Fibroblast of skin of right quadriceps (primary cell): ENCODE measurements around the gene CHST10.

ENCODE experiments used
- DNase-seq: peaks from one replicate; pipeline ENCODE4 v3.0.0-alpha.2; 2013

The CHST10 gene

DNA sequence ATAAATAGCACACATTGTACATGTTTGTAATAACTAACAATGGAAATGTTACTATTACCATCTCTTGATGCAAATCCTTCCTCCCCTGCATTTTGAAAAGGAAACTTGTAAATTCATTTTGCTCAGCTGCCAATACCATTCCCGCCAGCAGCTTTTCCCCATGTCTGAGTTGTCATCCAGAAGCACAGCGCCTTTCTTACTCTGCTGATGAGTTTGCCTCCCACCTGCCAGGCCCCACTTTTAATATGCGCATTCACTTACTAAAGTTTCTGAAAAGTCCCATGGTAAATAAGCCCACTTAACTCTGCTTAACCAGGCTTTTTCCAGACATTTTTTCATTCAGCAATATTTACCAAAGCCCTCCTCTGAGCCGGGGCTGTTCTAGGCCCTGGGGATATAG, 3.9 kb downstream of the CHST10 start:
- no peak for DNase-seq

DNA sequence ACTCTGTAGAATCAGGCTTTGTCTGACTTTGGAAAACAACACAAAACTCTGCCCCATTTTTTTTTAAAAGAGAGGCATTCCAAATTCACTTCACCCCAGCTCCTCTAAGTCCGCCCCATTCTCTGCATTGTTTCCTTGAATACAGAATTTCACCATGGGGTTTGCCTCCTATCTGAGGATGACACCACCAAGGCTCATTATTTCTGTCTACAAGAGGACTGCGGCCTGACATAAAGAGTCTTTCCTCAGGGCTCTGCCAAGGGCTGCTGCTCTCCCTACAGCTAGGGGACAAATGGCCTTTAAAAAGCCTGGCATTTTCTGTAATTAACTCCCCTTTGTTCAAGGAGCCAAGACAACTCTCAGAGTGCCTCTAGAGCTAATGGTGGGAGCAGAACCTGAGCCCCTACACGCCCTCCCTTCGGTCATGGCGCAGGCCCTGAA, 4.6 kb downstream of the CHST10 start:
- DNase-seq = no peak

DNA sequence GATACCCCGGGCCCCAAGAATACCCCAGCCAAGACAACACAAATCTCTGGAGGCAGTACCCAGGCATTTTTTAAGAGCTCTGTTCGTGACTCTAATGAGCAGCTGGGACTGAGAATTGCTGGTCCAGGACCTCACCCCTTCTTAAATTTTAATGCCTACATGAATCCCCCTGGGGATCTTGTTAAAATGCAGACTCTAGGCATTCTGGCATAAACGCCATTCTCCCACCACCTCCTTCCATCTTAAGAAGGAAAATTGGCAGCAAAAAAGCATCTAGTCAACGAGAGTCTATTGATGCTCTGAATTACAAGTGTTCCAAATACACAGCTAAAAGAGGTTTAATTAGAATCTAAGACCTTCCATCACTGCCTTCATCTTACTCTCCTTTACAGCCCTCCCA, 5.0 kb downstream of the CHST10 start:
- DNase-seq = no peak

DNA sequence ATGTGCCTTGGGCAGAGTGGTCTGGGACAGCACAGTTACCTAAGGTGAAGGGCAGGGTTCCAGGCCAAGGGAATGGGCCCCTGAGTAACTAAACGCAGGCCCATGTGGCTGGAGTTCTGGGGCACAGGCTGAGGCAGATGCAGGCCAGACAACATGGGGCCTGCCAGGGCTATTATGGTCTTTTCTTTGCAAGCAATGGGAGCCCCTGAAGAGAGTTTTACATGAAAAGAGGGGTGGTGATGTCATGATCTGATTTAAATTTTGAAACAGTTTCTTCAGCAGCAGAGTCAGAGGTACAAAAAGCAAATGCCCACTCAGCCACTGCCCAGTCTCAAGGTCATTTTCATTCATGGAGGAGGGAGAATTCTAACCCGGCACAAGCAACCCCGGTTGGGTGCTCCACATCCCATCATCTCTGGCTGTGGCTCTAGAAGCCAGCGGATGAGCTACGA, 5.6 kb downstream of the CHST10 start:
- no peak for DNase-seq

DNA sequence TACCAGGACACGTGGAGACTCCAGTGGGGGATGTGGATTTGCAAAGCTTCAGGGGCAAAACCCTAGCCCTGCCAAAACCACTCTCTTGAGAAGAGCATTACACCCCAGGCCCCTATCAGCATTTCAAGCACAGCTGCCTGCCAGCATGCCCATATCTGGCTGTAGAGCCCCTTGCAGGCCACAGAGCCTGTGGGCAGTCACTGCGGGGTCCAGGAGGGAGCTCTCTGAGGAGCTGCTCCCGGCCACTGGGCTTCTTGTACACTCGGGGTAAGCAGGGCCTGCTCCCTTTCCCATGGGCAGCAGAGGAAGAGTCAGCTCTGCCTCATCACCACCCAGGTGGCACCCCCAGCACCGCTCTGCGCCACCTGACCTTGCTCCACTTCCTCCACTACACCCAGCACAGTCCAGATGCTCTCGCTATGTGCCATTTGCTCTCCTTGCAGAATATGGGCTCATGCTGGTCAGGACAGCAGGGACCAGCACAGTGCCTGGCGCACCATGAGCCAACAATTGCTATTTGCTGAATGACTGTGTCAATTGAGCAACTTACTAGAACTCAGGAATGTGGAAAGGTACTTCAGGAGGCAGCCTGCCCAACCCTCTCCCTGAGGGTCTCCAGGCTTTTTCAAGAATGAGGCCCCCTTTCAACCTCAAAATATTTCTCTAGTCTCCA, 7.4 kb downstream of the CHST10 start:
- DNase-seq = no peak

DNA sequence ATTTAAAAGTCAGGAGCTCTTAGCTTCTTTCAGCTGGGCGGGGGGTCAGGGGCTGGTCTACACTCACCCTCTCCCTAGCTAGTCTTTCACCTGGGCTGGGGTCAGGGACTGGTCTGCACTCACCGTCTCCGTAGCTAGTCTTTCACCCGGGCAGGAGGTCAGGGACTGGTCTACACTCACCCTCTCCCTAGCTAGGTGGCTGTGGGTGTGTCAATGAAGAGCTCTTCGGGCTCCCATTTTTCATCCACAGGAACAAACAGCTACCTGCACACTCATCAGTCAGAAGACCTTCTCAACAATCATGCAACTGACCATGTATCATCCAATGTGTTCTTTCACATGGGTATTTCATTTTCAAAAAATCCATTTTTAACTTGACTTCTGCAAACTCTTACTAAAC, 8.0 kb downstream of the CHST10 start:
- DNase-seq = no peak

DNA sequence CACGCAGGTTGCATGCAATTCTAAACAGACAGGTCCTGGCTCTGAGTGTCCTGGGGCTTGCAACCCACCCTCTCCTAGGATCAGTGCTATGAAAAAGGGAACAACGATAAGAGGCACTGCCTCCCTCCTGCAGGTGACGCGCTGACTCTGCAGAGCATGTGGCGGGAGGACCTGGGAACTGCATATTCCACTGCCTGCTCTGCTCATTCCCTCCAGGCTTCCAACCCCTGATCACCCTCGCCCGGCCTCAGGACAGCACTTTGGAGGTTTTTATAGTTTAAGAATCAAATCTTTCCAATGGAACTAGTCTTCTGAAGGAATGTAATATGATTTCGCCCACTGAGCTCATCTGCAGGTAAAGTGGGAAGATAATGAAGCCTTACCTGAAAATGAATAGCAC, 8.5 kb downstream of the CHST10 start:
- no peak for DNase-seq

DNA sequence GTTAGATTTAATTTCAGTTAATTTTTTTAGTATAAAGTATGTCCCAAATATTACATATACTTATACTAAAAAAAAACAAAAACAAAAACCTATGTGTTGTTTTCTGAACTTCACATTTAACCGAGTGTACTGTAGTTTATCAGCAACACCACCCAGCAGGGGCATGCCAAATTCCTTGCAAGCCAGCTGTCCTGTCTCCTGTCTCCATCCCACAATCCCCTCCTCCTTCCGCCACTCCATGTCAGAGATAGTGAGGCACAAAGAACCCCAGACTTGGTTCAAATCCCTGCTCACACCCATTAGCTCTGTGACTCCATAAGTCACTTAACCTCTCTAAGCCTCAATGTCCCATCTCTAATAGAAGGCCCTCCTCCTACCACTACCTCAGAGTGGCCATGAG, 9.4 kb downstream of the CHST10 start:
- DNase-seq = no peak

DNA sequence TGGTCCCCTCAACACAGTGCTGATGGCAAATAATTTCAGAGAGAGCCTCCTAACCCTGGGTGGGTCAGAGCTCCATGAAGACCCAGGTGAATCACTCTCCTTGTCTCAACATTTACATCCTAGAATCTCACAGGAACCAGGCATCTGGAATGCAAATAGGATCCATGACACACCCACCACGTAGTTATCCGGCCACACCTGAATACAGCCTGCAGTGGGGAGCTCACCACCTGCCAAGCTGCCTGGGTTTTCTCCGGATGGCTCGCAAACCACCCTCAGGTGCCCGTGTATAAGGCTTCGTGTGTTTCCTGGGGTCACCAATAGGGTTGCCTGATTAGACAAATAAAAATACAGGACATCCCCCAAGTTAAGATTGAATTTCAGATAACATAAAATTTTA, 9.9 kb downstream of the CHST10 start:
- no peak for DNase-seq

DNA sequence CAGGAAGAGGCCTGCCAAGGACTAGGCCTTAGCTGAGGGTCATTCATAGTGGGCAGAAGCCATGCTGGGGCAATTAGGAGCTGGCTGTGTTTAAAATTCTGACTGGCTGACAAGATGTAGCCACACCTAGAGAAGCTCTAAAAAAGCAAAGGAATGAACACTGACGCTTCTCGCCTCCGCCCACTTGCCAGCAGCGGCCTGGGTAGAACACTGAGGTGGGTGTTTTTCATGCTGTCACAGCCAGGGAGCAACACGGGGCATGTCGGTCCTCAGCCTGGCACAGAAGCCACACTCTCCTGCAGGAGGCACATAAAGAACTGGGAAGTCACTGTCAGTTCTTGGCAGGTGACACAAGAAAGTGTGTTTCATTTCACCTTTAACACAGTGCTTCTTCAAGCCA, 10.4 kb downstream of the CHST10 start:
- no peak for DNase-seq

DNA sequence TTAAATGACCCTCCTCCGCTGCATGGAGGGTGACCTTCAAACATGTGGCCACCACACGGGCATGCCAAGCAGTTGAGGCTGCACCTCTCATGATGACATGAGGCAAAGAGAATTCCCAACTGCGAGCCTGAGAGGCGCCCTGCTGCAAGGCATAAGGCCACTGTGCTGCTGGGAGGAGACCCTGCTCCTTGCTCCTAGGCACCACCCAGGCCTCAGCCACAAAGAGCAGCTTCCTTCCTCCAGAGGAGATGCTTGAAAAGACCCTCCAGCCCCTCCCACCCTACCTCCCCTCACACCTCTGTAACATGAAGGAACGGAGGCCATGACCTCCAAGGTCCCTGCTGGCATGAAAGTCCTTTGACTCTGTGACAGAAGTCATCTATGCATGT, 11.4 kb downstream of the CHST10 start:
- no peak for DNase-seq

DNA sequence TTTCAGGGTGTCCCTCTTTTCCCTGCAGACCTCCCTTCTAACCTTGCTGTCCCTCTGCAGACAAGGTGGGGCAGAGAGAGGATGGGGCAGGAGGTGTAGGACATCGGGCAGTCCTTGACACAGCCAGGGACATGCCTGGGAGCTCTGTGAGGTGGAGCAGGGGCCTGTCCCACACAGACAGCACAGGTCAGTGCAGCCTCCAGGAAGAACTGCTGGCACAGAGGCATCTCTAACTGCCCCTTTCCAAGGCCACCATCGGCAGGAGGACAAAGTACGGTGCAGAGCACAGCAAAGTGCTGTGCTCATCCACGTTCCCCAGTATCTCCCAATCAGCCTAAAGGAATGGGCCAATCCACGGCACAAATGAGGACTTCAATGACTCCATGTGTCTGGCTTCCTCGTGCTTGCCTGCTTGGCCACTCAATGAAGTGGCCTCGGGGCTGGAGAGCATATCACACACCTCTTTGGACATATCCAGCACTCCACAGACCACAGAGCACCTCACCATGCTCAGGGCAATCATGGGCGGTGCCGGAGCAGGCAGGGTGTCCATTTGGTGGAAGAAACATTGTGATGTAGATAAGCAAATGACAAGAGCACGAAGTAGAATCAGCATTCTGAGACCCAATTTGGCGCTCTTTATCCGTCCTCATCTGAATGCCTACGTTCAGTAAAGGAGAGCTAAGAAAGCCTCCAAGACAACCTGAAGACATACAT, 11.9 kb downstream of the CHST10 start:
- no peak for DNase-seq

DNA sequence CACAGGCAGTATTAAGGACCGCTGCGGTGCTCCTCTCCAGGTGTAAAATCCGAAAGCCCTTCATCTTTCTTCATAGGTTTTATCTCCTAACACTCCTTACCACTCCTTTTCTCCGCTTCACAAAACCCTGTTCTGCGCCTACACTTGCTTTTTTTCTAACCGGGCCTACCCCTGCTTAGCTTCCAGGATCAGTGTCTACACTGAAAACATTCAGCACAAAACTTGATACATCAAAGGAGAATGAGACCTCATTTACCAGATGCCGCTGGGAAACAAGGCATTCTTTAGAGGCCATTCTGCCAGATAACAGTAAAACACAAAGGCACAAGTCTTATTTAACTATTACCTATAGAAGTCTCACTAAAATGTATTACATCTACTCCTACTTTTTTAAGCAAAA, 13.1 kb downstream of the CHST10 start:
- no peak for DNase-seq

DNA sequence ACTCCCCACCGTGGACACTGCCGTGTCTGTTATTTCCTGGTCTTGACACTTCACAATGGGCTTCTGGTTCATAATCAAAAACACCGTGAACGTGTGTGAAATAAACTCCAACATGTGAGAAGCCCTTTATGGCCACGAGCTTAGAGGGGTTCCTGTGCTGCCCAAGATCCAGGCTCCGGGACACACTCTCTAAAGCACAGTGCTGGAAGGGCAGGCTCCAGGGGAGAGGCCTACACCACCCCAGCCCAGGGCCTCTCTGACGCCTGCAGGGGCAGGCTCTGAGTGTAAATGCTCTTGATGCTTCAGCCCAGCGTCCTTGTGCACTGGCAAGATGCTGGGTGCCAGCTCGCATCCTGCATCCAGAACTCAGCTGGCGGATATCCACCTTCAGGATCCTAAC, 13.7 kb downstream of the CHST10 start:
- no peak for DNase-seq

DNA sequence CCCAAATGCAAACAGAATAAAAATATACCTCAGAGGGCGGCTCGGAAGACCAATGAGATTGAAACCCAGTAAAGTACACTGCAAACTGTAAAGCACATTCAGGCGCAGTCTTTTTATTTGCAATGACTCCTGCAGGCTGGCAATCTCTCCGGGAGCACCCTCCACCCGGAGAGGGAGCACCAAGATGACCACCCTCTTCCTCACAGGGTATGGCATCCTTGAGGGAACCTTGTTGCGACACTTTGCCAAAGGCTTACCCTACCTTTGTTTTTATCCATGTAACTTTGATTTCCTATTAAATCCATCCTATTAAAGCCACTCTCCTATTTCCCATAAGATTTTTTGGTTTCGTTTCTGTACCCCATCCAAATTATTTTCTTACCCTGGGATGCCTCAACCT, 16.2 kb downstream of the CHST10 start:
- no peak for DNase-seq

DNA sequence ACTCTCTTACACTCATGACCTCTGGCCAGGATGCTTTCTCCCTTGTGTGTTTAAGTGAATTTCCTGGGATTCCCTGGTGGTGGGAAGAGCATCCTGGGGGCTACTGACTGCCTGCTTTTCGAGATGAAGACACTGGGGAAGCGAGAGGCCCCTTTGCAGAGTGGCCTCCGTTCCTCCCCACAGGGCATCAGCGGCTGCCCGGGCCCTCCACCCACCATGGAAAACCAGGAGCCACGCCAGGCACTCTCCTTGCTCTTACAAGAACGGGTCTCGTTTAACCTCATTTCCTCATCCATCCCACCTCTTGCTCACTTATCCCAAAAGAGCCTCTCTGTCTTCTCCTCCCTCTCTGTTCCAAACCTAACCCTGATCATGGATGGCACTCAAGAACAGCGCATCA, 17.8 kb downstream of the CHST10 start:
- DNase-seq = no peak

DNA sequence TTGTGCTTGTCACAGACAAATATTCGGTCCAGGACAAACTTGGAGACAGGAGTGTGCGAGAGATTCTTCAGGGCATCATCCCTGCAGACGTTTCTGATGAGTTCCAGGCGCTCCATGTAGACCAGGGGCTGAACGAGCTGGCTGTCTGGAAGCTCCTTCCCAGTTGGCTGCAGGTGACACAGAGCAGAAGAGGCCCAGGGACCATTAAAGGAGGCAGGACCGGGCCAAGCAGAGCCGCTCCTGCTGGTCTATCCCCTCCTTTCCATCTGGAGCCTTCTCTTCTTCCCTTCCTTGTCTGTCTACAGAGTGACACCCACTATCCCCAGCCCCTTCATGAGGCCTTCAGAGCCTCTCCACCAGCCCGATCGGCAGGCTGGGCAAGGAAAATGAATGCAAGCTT, 19.5 kb downstream of the CHST10 start:
- no peak for DNase-seq

DNA sequence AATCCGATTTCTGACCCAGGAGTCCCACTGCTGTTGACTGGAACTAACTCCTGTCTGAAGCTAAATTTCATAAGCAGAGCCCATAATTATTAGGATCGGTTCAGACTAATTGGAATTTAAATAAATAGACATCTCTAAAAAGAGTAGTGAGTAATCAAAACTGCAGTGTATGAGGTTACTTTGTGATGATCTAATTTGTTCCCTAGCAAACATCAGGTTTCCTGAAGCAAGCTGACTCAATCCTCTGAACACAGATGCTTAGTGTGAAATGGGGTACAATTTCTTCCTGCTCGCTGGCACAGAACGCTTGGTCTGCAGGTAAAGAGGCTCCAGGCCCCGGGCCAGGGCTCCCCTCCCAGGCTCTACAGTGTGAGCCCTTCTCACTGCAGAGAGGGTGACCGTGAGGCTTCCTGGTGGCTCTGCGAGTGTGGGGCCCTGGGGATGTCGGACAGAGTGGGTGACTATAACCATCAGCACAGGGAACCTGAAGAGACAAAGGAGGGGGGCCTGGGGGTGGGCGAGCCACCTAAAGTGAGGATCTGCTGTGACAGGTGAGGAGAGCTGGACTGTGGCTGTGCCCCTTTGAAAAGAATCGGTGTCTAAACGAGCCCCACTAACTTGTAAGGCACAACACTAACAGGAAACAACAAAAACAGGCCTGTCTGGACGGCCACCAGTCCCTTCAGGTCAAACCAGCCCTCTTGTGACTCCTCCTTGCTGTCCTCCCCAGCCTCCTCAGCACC, 20.2 kb downstream of the CHST10 start:
- no peak for DNase-seq

DNA sequence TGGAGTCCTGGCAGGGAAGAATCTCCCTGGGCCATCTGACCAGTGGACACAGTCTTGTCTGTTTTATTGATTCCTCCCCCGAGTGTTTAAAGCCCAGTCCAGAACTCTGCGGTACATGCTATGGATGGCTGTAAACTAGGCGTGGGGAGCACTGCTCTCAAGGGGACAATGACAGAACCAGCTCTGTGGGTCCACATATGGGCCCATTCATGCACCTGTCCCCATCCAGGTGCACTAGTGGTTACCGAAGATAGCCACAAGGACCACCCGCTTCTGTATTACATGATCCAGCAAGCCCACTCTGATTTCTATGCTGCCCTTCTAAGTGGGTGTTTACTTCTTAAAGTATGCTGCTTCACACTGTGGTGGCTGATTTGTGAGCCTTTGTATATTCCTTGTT, 21.0 kb downstream of the CHST10 start:
- no peak for DNase-seq

DNA sequence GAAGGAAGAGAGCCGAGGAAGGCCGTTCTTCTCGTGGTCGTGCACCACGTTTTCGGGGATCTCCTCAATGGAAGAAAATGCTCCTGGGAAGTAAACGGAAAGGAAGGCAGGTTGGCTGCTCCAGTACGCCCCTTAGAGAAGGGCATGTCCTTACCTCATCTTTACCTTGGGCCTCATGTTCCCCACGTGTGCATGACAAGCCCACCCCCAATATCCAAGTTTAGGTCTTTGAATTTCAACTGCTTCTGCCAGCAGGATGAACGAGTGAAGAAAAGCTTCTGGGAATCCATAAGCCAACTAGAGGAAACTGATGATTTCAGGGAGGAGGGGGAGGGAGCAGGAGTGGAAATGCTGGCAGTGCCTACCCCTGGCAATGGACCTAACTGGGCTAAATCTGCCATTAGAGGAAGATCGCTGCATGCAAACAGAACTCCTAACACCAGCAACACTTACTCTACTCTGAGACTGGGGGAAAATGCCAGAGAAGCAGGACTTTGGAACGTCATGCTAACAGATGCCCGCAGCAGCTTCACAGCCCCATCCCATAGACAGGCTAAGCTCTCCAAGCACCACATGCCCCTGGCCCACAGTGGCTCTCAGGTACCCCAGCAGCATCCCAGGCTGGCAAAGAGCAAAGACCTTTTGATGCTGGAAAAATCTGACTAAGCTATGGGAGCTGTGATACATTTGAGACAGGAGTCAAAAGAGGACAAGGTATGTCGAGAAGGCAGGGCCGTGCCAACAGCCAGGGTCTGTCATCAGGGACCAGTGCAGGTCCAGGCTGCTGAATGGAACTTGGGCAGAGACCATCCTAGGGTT, 21.7 kb downstream of the CHST10 start:
- no peak for DNase-seq

DNA sequence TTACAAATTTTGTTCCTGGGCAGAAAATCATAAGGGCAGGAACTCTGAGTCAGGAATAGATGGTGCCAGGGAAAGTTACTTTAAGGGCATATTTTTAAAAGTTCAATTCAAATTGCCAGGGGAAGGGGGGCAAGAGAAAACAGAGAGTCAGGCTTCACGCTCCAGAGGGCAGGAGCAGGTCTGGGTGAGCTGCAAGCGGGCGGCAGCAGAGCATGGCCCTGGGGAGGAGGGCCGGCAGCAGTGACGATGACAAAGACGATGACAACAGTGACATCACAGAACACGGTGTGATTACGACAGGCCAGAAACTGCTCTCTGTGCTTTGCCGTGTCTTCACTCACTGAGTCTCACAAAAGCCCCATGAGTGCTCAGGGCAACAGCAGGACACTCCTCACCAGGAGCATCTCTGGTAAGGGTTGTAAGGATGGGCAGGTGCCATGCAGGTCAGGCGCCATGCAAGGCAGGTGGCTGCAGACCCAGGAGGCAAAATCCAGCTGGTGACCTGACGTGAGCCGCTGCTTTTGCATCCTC, 23.3 kb downstream of the CHST10 start:
- no peak for DNase-seq

DNA sequence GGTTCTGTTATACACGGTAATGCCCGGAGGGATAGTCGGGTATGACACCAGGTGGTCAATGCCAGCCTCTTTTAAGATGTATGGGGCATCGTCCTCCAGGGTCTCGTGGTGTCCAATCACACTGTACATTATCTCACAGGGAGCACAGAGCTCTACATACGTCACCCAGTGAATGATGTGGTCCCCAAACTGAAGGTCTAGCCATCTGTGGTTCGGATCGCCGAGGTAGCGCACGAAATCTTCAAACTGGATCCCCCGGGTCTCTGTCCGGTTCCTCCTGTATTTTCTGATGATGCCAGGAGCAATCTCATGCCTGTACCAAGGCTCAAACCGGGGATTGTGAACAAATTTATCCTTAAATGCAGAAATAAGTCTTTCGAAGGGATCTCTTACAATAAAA, 24.1 kb downstream of the CHST10 start:
- DNase-seq = no peak

DNA sequence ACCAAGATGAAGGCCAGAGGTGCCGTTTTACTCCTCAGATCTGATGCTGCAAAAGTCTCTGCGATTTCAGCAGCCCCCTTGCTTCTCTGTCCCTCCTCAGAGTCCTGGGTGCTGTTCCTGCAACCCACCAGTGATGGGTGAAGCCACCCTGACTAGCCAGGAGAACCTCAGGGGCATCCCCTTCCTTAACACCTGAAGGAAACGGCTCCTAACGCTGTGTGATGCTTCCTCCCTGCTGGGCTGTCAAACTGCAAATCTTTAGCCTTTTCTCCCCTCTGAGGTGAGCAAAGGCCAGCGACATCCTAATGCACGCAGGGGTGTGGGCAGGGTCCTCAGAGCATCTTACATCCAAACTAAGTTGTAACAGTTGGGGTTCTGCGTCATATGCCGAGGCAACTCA, 24.8 kb downstream of the CHST10 start:
- DNase-seq = no peak
